GM12875 (cell line): Measurements from ENCODE around the gene LLGL2.

Experiments used
- H3K4me3 ChIP-seq: one replicate; pipeline ENCODE4 v1.5.1; 2011; ENCODE audit warnings: low read depth, low read length, control low read depth
- CTCF ChIP-seq: IDR thresholded peaks from 2 replicates; pipeline ENCODE4 v1.5.1; 2011; ENCODE audit warnings: low read depth, mild to moderate bottlenecking, control low read depth, inconsistent platforms, low read length, moderate library complexity, borderline replicate concordance; ENCODE audit not compliant: insufficient read depth

The LLGL2 gene

GRCh38 chr17:75564195-75564594 lies 38.7 kb downstream of the LLGL2 start:
- no peak overlapping the region for H3K4me3 ChIP-seq

GRCh38 chr17:75565066-75565465 lies 39.6 kb downstream of the LLGL2 start:
- TF ChIP-seq CTCF = no peak
- no peak overlapping the region for H3K4me3 ChIP-seq

More at GRCh38 chr17:75564195-75564594, 38.7 kb downstream of the LLGL2 start:
- TF ChIP-seq CTCF = no peak

DNA sequence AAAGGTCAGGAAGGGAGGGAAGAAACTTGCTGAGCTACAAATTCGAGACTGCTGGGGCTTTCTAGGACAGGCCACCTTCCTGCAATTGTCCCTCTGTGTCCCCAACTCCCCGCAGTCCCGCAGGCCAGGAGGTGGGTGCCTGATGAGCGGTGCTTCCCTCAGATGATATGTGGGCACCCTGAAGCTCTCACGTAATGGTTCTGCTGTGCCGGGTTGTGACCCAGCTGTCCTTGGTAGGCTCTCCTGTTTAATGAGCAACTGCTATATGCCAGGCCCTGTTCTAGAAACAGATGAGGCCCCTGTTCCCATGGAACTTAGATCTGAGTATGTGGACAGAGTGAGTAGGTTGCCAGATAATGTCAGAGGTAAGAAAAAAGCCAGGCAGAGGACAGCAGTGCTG lies 40.1 kb downstream of the LLGL2 start:
- no peak overlapping the region for H3K4me3 ChIP-seq
- no peak for TF ChIP-seq CTCF

- H3K4me3 ChIP-seq = no peak overlapping the region
These were observed 40.9 kb downstream of the LLGL2 start for GRCh38 chr17:75566416-75566815.

GRCh38 chr17:75566834-75567233 lies 41.3 kb downstream of the LLGL2 start:
- TF ChIP-seq CTCF = no peak
- H3K4me3 ChIP-seq = no peak overlapping the region

More at GRCh38 chr17:75566416-75566815, 40.9 kb downstream of the LLGL2 start:
- TF ChIP-seq CTCF = no peak

DNA sequence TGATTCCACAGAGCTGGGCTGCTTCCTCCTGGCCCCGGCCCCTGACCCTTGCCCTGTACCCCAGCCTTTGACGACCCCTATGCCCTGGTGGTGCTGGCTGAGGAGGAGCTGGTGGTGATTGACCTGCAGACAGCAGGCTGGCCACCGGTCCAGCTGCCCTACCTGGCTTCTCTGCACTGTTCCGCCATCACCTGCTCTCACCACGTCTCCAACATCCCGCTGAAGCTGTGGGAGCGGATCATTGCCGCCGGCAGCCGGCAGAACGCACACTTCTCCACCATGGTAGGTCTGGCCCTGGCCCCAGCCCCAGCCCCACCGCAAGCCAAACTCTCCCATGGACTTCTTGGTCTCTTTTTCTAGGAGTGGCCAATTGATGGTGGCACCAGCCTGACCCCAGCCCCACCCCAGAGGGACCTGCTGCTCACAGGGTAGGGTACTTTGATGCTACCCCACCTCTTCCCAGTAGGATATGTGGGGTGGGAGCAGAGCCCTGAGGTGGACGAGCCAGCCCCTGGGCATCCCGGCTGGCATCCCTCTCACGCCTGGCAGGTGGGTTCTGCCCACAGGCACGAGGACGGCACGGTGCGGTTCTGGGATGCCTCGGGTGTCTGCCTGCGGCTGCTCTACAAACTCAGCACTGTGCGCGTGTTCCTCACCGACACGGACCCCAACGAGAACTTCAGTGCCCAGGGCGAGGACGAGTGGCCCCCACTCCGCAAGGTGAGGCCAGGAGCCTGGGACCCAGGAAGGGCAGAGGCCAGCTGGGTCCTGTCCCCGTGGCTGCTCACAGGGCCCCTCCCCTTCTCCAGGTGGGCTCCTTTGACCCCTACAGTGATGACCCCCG lies 43.1 kb downstream of the LLGL2 start:
- TF ChIP-seq CTCF = no peak
- H3K4me3 ChIP-seq = no peak overlapping the region
